WTC11 (cell line): Measurements from ENCODE around the gene DSC3.
"Not testable (repeated sequence)": the region's sequence is repeated elsewhere in the genome, so short reads cannot be mapped to it uniquely, and the experiment has no call there.

Experiments used
- ATF3 ChIP-seq: sonication (generic); formaldehyde crosslinking; conservative IDR thresholded peaks from 2 replicates; pipeline ENCODE4 v1.8.1; 2022; ENCODE audit warnings: mild to moderate bottlenecking, missing genetic modification reagents
- CTCF ChIP-seq: fragments of 200-600 bp; IDR thresholded peaks from 2 replicates; pipeline ENCODE4 v1.8.0; 2022; ENCODE audit warnings: antibody characterized with exemption
- E2F1 ChIP-seq: sonication (generic); formaldehyde crosslinking; IDR thresholded peaks from 2 replicates; pipeline ENCODE4 v1.8.0; 2022; ENCODE audit warnings: mild to moderate bottlenecking, missing genetic modification reagents
- FOXJ3 ChIP-seq: sonication (generic); formaldehyde crosslinking; IDR thresholded peaks from 2 replicates; pipeline ENCODE4 v1.9.0; 2021; ENCODE audit warnings: missing genetic modification reagents, mild to moderate bottlenecking, borderline replicate concordance
- NR1H2 ChIP-seq: sonication (generic); formaldehyde crosslinking; IDR thresholded peaks from 2 replicates; pipeline ENCODE4 v1.9.0; 2021; ENCODE audit warnings: mild to moderate bottlenecking, moderate library complexity, missing genetic modification reagents
- PRDM15 ChIP-seq: sonication (generic); formaldehyde crosslinking; IDR thresholded peaks from 2 replicates; pipeline ENCODE4 v1.8.0; 2022; ENCODE audit warnings: missing genetic modification reagents
- TCF7 ChIP-seq: sonication (generic); formaldehyde crosslinking; IDR thresholded peaks from 2 replicates; pipeline ENCODE4 v1.8.0; 2022; ENCODE audit warnings: mild to moderate bottlenecking, low read depth, missing genetic modification reagents, moderate library complexity
- USF2 ChIP-seq: sonication (generic); formaldehyde crosslinking; IDR thresholded peaks from 2 replicates; pipeline ENCODE4 v1.8.1; 2023; ENCODE audit warnings: mild to moderate bottlenecking, missing genetic modification reagents, moderate library complexity
- ZNF138 ChIP-seq: sonication (generic); formaldehyde crosslinking; conservative IDR thresholded peaks from 2 replicates; pipeline ENCODE4 v1.8.1; 2022; ENCODE audit warnings: mild to moderate bottlenecking, moderate library complexity, missing genetic modification reagents

GRCh38 chr18:31037686-31038085 is 4.9 kb downstream of the DSC3 start:
- TF ChIP-seq ZNF138 (CRISPR knock-in tag); USF2; CTCF; ATF3 (CRISPR knock-in tag); E2F1 (CRISPR knock-in tag); PRDM15 (CRISPR knock-in tag); FOXJ3 (CRISPR knock-in tag); TCF7; NR1H2: not testable (repeated sequence)
